Retinal pigment epithelial cell (primary cell): ENCODE data around the gene TMEM63C.

Experiments
- DNase-seq: peaks from one replicate; pipeline ENCODE4 v3.0.0-alpha.2; 2010; ENCODE audit warnings: low read depth
- H3K4me3 ChIP-seq: 2 replicates; pipeline ENCODE4 v1.5.1; 2011; ENCODE audit warnings: mild to moderate bottlenecking, low read length, control low read depth, moderate library complexity
- CTCF ChIP-seq: conservative IDR thresholded peaks from 2 replicates; pipeline ENCODE4 v1.5.1; 2011; ENCODE audit warnings: low read depth, low read length, control low read depth, inconsistent platforms

Gene TMEM63C

GRCh38 chr14:77303417-77304156 is 122.0 kb downstream of the TMEM63C start:
- peak; percentile 89 for DNase-seq
- no peak for TF ChIP-seq CTCF
- H3K4me3 ChIP-seq = no peak overlapping the region

- TF ChIP-seq CTCF = no peak
- no peak overlapping the region for H3K4me3 ChIP-seq
- DNase-seq = no peak
These were observed 124.1 kb downstream of the TMEM63C start for GRCh38 chr14:77305696-77306095.

- no peak for DNase-seq
- no peak overlapping the region for H3K4me3 ChIP-seq
- no peak for TF ChIP-seq CTCF
These were observed 124.8 kb downstream of the TMEM63C start for GRCh38 chr14:77306416-77306815.

GRCh38 chr14:77306851-77307496 is 125.4 kb downstream of the TMEM63C start:
- no peak for TF ChIP-seq CTCF
- no peak overlapping the region for H3K4me3 ChIP-seq
- DNase-seq = no peak
